Frontal cortex (tissue), 4 donors: Measurements from ENCODE around the gene JPT2. TPM values are rescaled to one million over a fixed set of nuclear protein-coding genes. Genes with fewer than 3 reads are reported as not detected.

Source experiments
- DNase-seq, 2 donors: peaks; one replicate each; pipeline ENCODE4 v3.0.0; 2012; ENCODE audit warnings: low spot score in 2 of 2
- FAIRE-seq: peaks from 2 replicates; lab custom pipeline; 2012; peaks lifted over from hg19 to GRCh38; lab: Jason Lieb, UNC
- total RNA-seq: library from RNA; depleted of rRNA; stranded (reverse); fragments of >200 nt; gene quantifications from one replicate; pipeline ENCODE4 v1.2.3, GENCODE V29; 2014
- donor health status: control.
- donor health status: control.
- donor health status: control.

The JPT2 gene
- total RNA-seq, 1 donor from 2014 or later = 28.5 TPM

- FAIRE-seq (no peak), DNase-seq (no peak)
These were observed 26.7 kb upstream of the JPT2 start for GRCh38 chr16:1651094-1651973.

- DNase-seq = no peak
- FAIRE-seq = no peak
These were observed 26.1 kb upstream of the JPT2 start for GRCh38 chr16:1651974-1652312.

- FAIRE-seq (no peak), DNase-seq (no peak)
These were observed 25.1 kb upstream of the JPT2 start for GRCh38 chr16:1653023-1653422.

- FAIRE-seq (no peak), DNase-seq (no peak)
These were observed 23.4 kb upstream of the JPT2 start for GRCh38 chr16:1654505-1655268.

GRCh38 chr16:1655269-1655807 is 22.7 kb upstream of the JPT2 start:
- FAIRE-seq (no peak), DNase-seq (no peak)

- FAIRE-seq (no peak), DNase-seq (no peak)
These were observed 21.9 kb upstream of the JPT2 start for GRCh38 chr16:1655909-1656807.

- DNase-seq = no peak
These were observed 21.1 kb upstream of the JPT2 start for GRCh38 chr16:1656808-1657617.

GRCh38 chr16:1657841-1658240 is 20.2 kb upstream of the JPT2 start:
- no peak for DNase-seq
- FAIRE-seq = no peak

More at GRCh38 chr16:1656808-1657617, 21.1 kb upstream of the JPT2 start:
- FAIRE-seq = no peak

- no peak for FAIRE-seq
- no peak for DNase-seq
These were observed 19.0 kb upstream of the JPT2 start for GRCh38 chr16:1659031-1659430.

- DNase-seq (no peak), FAIRE-seq (no peak)
These were observed 16.3 kb upstream of the JPT2 start for GRCh38 chr16:1661826-1662225.

- FAIRE-seq = no peak
These were observed 15.5 kb upstream of the JPT2 start for GRCh38 chr16:1662543-1662942.

GRCh38 chr16:1665829-1666228 is 12.2 kb upstream of the JPT2 start:
- DNase-seq (no peak), FAIRE-seq (no peak)

More at GRCh38 chr16:1662543-1662942, 15.5 kb upstream of the JPT2 start:
- no peak for DNase-seq

- no peak for FAIRE-seq
- DNase-seq = no peak
These were observed 11.8 kb upstream of the JPT2 start for GRCh38 chr16:1666316-1666715.

- FAIRE-seq (no peak), DNase-seq (no peak)
These were observed 10.8 kb upstream of the JPT2 start for GRCh38 chr16:1667271-1667670.

- DNase-seq (no peak), FAIRE-seq (no peak)
These were observed 10.2 kb upstream of the JPT2 start for GRCh38 chr16:1667916-1668315.

- DNase-seq (no peak), FAIRE-seq (no peak)
These were observed 9.3 kb upstream of the JPT2 start for GRCh38 chr16:1668612-1669319.

GRCh38 chr16:1669698-1670097 is 8.4 kb upstream of the JPT2 start:
- FAIRE-seq (no peak), DNase-seq (no peak)

GRCh38 chr16:1670371-1670770 is 7.7 kb upstream of the JPT2 start:
- FAIRE-seq (no peak), DNase-seq (no peak)

GRCh38 chr16:1670866-1671265 is 7.2 kb upstream of the JPT2 start:
- FAIRE-seq = no peak

More at GRCh38 chr16:1670866-1671265, 7.2 kb upstream of the JPT2 start:
- no peak for DNase-seq
